Activated CD8-positive, alpha-beta T cell treated with anti-CD3 and anti-CD28 coated beads, Interleukin-2, amount 10 ng/mL, durations not matched to agents 7 days and 5 days (primary cell): ENCODE measurements around the gene CHST1. TPM values are rescaled to one million over a fixed set of nuclear protein-coding genes. Genes with fewer than 3 reads are reported as not detected.
A peak's percentile ranks its signal among the peaks of the same experiment; 100 is the strongest.

Source experiments
- ATAC-seq: fragments of 150-1000 bp; cut with Tn5 transposase; one replicate; pipeline ENCODE4 v1.10.0; 2021; ENCODE audit warnings: moderate library complexity
- CTCF ChIA-PET: fragments of 350-600 bp; sonication (Branson Sonifier 250); formaldehyde crosslinking; loops from one replicate; lab custom pipeline; 2021; ENCODE audit warnings: antibody characterized with exemption; lab: Charles Lee
- POLR2A ChIA-PET: fragments of 350-600 bp; sonication (Branson Sonifier 250); formaldehyde crosslinking; loops from one replicate; lab custom pipeline; 2021; ENCODE audit warnings: antibody characterized with exemption; lab: Charles Lee
- DNase-seq: peaks from one replicate; pipeline ENCODE4 v3.0.0-alpha.2; 2020
- H3K27ac Mint-ChIP-seq: one replicate; pipeline ENCODE4 v1.8.0; 2021; ENCODE audit warnings: mild to moderate bottlenecking, mixed read lengths
- H3K27me3 Mint-ChIP-seq: one replicate; pipeline ENCODE4 v1.8.0; 2021; ENCODE audit warnings: low read depth, mixed read lengths
- H3K36me3 Mint-ChIP-seq: one replicate; pipeline ENCODE4 v1.8.0; 2021; ENCODE audit warnings: low read depth, mixed read lengths
- H3K4me1 Mint-ChIP-seq: one replicate; pipeline ENCODE4 v1.8.0; 2021; ENCODE audit warnings: low read depth, mixed read lengths
- H3K4me3 Mint-ChIP-seq: one replicate; pipeline ENCODE4 v1.8.0; 2021; ENCODE audit warnings: mild to moderate bottlenecking, mixed read lengths
- H3K9me3 Mint-ChIP-seq: one replicate; pipeline ENCODE4 v1.8.0; 2022; ENCODE audit warnings: mixed read lengths; ENCODE audit not compliant: insufficient read depth
- total RNA-seq, 2 experiments: library from RNA; stranded (reverse); gene quantifications; one replicate each; pipeline ENCODE4 v1.2.3, GENCODE V29; 2021

CHST1 gene, protein sequence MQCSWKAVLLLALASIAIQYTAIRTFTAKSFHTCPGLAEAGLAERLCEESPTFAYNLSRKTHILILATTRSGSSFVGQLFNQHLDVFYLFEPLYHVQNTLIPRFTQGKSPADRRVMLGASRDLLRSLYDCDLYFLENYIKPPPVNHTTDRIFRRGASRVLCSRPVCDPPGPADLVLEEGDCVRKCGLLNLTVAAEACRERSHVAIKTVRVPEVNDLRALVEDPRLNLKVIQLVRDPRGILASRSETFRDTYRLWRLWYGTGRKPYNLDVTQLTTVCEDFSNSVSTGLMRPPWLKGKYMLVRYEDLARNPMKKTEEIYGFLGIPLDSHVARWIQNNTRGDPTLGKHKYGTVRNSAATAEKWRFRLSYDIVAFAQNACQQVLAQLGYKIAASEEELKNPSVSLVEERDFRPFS
- not detected for total RNA-seq

GRCh38 chr11:45665206-45665932, at the start of gene CHST1:
Gene CHST1 (minus strand): TSS chr11:45665622. CDS start chr11:45650923, 14,699 bp downstream.
- no peaks in the 10 kb centered on the region for H3K36me3 Mint-ChIP-seq
- ChIA-PET POLR2A (no interaction called here), CTCF (interaction anchor here (1.7 kb wide), 1 partner anchor 11 kb away, joined by 7 read pairs; no protein-coding TSS in a partner anchor)
- DNase-seq = peak; percentile 35
- H3K27me3 Mint-ChIP-seq = peaks cover 66% of the 10 kb centered on the region
- H3K4me3 Mint-ChIP-seq = peak within 1 kb of the TSS; percentile 53
- no peak within 1 kb of the TSS for H3K27ac Mint-ChIP-seq
- H3K9me3 Mint-ChIP-seq = no peaks in the 10 kb centered on the region
- H3K4me1 Mint-ChIP-seq = peaks cover 2% of the 10 kb centered on the region
- ATAC-seq = peak; percentile 59

DNA sequence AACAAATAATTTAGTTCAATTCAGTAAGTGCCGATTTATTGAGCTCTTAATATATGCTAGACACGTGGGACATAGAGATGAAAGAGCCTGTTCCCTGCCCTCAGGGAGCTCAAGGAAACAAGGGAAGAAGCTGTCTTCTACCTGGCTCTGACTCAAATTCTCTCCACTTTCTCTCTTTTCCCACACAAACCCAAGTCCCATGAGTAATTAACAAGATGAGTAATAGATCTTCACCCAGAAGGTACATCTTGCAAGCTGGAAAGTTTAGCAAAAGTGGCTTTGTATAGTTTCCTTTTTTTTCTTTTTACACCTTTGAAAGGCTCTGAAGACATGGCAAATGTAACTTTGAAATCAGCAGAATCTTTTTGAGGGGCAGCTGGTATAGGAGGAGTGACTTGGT, 48.2 kb upstream of the CHST1 start:
- no peak overlapping the region for H3K27ac Mint-ChIP-seq
- CTCF ChIA-PET = interaction anchor here (1.0 kb wide), 1 partner anchor 58 kb away, joined by 4 read pairs; no protein-coding TSS in a partner anchor
- peaks cover 36% of the 10 kb centered on the region for H3K27me3 Mint-ChIP-seq
- ATAC-seq = no peak
- no peaks in the 10 kb centered on the region for H3K9me3 Mint-ChIP-seq
- no peaks in the 10 kb centered on the region for H3K4me1 Mint-ChIP-seq
- no peak for DNase-seq
- POLR2A ChIA-PET = interaction anchor here (0.8 kb wide), 1 partner anchor 8 kb away, joined by 3 read pairs; no protein-coding TSS in a partner anchor
- H3K4me3 Mint-ChIP-seq = no peak overlapping the region
- H3K36me3 Mint-ChIP-seq = no peaks in the 10 kb centered on the region

GRCh38 chr11:45710561-45710960, 45.1 kb upstream of the CHST1 start:
- CTCF ChIA-PET = interaction anchor here (0.9 to 1.6 kb wide), 2 partner anchors 13 to 61 kb away, joined by 3 to 4 read pairs; no protein-coding TSS in a partner anchor
- H3K27ac Mint-ChIP-seq = no peak overlapping the region
- H3K27me3 Mint-ChIP-seq = peaks cover 57% of the 10 kb centered on the region
- DNase-seq = no peak
- POLR2A ChIA-PET = no interaction called here
- no peaks in the 10 kb centered on the region for H3K36me3 Mint-ChIP-seq
- no peaks in the 10 kb centered on the region for H3K9me3 Mint-ChIP-seq
- no peak for ATAC-seq
- no peaks in the 10 kb centered on the region for H3K4me1 Mint-ChIP-seq
- no peak overlapping the region for H3K4me3 Mint-ChIP-seq

DNA sequence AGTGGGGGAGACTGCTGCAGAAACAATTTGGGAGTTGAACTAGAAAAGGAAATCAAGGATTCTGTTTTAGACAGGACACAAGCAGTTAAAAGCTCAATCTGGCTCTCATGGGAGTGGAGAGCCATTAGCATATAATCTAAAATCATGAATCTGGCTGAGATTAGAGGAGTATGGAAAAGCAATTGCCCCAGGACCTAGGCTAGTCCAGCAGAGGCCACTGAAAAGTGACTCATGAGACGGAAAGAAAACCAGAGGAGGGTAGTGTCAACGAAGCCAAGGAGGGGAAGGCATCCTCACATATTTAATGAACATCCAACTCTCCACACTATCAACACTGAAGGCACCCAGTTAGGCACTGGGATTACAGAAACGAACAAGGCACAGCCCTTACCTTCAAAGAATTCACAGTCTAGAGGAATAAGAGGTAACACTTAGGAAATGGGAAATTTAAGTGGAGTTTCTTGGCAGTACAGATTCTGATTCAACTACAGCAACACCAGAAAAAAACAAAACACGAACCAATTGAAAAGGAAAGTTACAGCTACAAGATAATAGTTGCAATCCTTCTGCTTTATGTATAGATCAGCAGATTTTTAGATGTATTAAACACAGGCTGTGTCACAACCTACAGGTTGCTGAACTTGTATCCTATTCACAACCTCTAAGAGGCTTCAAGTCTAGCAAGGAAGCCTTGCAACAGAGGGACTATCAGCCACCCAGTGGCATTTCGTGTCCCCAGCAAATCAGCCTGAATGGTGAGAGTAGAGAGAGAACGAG, 43.7 kb upstream of the CHST1 start:
- no peak for ATAC-seq
- POLR2A ChIA-PET = no interaction called here
- CTCF ChIA-PET = no interaction called here
- DNase-seq = no peak
- Mint-ChIP-seq H3K27ac (no peak overlapping the region), H3K36me3 (no peaks in the 10 kb centered on the region), H3K27me3 (peaks cover 60% of the 10 kb centered on the region), H3K4me1 (no peaks in the 10 kb centered on the region), H3K9me3 (no peaks in the 10 kb centered on the region), H3K4me3 (no peak overlapping the region)

DNA sequence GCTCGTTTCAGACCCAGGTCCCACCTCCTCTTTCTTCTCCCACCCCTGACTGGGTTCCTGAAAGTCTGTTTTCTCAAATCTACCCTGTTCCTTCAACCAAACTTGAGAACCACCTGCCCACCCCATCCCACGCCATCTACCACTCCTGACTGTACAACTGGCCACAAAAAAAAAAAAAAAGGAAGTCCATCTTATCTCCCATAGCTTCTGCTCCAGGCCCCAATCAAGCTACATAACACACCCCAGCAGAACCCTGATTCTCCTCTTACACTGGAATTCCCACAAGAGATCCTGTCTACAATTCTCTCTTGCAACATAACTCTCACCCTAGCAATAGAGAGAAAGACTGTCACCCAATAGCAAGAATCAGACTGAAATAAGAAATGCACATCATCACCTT, 39.2 kb upstream of the CHST1 start:
- Mint-ChIP-seq H3K9me3 (no peaks in the 10 kb centered on the region), H3K4me3 (no peak overlapping the region), H3K4me1 (peaks cover 7% of the 10 kb centered on the region), H3K27ac (no peak overlapping the region), H3K36me3 (no peaks in the 10 kb centered on the region), H3K27me3 (peaks cover 56% of the 10 kb centered on the region)
- CTCF ChIA-PET = interaction anchor here (1.2 kb wide), 1 partner anchor 67 kb away, joined by 6 read pairs; no protein-coding TSS in a partner anchor
- DNase-seq (no peak), ATAC-seq (no peak)
- POLR2A ChIA-PET = no interaction called here

GRCh38 chr11:45704133-45704532, 38.7 kb upstream of the CHST1 start:
- no peak overlapping the region for H3K27ac Mint-ChIP-seq
- POLR2A ChIA-PET = no interaction called here

GRCh38 chr11:45702511-45702910, 37.1 kb upstream of the CHST1 start:
- H3K27ac Mint-ChIP-seq = no peak overlapping the region
- POLR2A ChIA-PET = no interaction called here
- CTCF ChIA-PET = no interaction called here
- DNase-seq (no peak), ATAC-seq (no peak)
- H3K27me3 Mint-ChIP-seq = peaks cover 40% of the 10 kb centered on the region
- H3K4me1 Mint-ChIP-seq = peaks cover 25% of the 10 kb centered on the region
- no peaks in the 10 kb centered on the region for H3K9me3 Mint-ChIP-seq
- no peak overlapping the region for H3K4me3 Mint-ChIP-seq
- no peaks in the 10 kb centered on the region for H3K36me3 Mint-ChIP-seq

More at GRCh38 chr11:45704133-45704532, 38.7 kb upstream of the CHST1 start:
- no peak for ATAC-seq
- Mint-ChIP-seq H3K4me1 (peaks cover 12% of the 10 kb centered on the region), H3K9me3 (no peaks in the 10 kb centered on the region), H3K4me3 (no peak overlapping the region), H3K36me3 (no peaks in the 10 kb centered on the region), H3K27me3 (peaks cover 51% of the 10 kb centered on the region)
- DNase-seq = no peak
- CTCF ChIA-PET = interaction anchor here (1.2 kb wide), 1 partner anchor 67 kb away, joined by 6 read pairs; no protein-coding TSS in a partner anchor

DNA sequence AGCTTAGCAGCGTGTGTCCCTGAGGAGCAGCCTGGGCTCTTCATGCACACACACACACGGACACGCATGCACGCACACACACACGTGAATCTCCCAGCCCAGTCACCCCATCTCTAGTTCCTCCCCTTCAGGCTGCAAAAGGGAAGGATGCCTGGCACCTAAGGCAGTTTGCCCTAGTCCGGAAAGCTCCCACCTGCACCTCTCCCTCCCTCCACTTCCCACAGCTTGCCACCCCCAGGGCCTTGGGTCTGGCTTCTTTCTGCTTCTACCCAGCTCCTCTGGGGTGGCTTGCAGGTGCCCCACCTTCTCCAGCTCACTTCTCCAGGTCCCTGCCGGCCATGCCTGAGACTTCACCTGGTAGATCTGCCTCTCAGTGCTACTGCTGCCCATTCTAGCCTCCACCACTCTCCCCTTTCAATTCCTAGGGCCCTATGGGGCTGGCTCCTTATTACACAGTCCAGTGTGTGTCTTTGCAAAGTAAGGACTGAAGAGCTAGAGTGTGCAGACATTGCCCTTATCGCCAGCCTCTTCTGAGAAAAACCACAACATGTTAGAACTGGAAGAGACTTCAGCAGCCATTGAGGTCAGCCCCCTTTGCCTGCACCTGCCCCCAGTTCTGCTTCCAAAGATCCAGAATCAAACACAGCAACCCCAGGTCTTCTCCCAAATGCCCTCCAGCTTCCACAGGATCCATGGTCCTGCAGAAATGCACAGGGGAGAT, 33.5 kb upstream of the CHST1 start:
- POLR2A ChIA-PET = no interaction called here
- H3K4me3 Mint-ChIP-seq = peak overlapping the region; percentile 56
- CTCF ChIA-PET = interaction anchor here (0.8 to 1.5 kb wide), 2 partner anchors 72 to 73 kb away, joined by 3 read pairs; no protein-coding TSS in a partner anchor
- H3K27me3 Mint-ChIP-seq = peaks cover 15% of the 10 kb centered on the region
- H3K4me1 Mint-ChIP-seq = peaks cover 25% of the 10 kb centered on the region
- DNase-seq = peak; percentile 38
- H3K27ac Mint-ChIP-seq = peak overlapping the region; percentile 74
- H3K36me3 Mint-ChIP-seq = no peaks in the 10 kb centered on the region
- peak; percentile 67 for ATAC-seq
- H3K9me3 Mint-ChIP-seq = no peaks in the 10 kb centered on the region

DNA sequence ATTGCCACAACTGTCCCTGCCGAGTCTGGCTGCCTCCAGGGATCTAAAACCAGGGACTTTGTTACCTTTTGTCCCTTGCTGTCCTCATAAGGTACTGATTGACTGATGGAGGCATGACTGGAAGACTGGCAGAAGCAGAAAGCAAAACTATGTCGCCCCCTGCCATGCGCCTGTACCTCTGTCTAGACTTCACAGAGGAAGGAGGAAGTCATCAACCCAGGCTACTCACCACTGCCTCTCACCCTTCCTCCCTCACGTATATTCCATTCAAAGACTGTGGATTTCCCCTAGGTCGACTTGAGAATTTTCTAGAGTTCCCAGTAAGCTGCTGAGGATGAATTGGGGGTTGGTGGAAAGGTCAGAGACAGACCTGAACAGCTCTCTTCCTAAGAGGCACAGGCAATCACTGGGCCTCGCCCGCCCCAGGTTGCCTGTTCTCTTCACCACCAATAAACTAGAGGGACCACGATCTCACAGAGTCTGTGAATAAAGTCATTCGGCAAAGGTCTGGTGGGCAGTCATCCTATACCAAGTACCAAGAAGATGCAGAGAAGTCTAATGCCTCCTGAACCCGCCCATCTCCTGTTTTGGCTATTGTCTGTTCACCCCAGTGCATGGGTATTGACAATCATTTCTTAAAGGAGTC, 27.5 kb upstream of the CHST1 start:
- Mint-ChIP-seq H3K27ac (no peak overlapping the region), H3K4me1 (peaks cover 6% of the 10 kb centered on the region), H3K36me3 (no peaks in the 10 kb centered on the region), H3K4me3 (no peak overlapping the region), H3K9me3 (no peaks in the 10 kb centered on the region), H3K27me3 (peaks cover 6% of the 10 kb centered on the region)
- ATAC-seq (no peak), DNase-seq (no peak)
- CTCF ChIA-PET = interaction anchor here (1.1 to 1.7 kb wide), 2 partner anchors 93 to 322 kb away, joined by 3 to 5 read pairs; no protein-coding TSS in a partner anchor
- POLR2A ChIA-PET = no interaction called here

GRCh38 chr11:45688472-45689033, 23.1 kb upstream of the CHST1 start:
- CTCF ChIA-PET = no interaction called here
- Mint-ChIP-seq H3K4me3 (no peak overlapping the region), H3K36me3 (no peaks in the 10 kb centered on the region), H3K27me3 (peaks cover 16% of the 10 kb centered on the region), H3K27ac (no peak overlapping the region), H3K9me3 (no peaks in the 10 kb centered on the region), H3K4me1 (peaks cover 5% of the 10 kb centered on the region)
- DNase-seq (no peak), ATAC-seq (no peak)
- POLR2A ChIA-PET = no interaction called here
